ENCODE measurements around the gene RTKN.

RTKN gene

DNA sequence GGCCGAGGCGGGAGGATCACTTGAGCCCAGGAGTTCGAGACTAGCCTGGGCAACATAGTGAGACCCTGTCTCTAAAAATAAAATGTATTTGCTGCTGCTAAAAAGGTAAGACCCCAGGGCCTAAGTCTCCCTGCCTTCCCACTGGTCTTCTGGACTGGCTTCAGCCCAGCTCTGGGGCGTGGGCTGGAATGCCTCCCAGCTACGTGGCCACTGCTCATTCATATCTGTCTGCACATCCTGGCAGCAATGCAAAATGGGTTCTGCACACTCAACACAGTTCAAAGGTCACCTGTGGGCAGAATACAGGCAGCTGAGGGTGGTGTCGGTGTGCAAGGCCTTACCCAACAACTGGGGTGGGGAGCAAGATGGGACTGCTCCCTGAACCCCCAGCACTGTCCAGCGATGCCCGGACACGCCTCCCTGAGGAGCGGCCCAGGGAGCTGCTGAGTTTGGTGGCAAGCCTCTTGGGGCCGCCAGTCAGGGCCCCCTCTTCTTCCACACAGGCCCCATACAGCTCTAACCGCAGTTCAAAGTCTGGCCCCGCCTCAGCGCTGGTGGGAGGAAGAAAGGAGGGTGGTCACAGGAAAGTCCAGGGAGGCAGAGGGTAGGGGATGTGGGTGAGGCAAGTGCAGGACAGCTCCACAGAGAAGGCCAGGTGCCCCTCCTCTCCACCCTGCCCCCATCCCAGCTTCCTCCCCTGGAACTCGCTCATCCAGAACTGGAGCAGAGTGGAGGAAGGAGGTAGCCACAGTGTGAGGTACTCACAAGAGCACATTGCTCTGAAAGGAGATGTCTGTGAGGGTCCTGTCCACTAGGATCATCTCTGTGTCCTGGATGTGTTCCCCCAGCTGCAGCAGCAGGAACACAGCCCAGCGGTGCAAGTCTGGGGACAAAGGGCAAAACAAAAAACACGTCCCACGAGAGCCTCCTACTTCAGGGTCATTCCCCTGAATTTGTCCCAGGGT is 12.0 kb downstream of the RTKN start:
- H3K4me3 ChIP-seq (ENCODE audit: low read length), result no peak overlapping the region
- TF ChIP-seq, protein P1, sequence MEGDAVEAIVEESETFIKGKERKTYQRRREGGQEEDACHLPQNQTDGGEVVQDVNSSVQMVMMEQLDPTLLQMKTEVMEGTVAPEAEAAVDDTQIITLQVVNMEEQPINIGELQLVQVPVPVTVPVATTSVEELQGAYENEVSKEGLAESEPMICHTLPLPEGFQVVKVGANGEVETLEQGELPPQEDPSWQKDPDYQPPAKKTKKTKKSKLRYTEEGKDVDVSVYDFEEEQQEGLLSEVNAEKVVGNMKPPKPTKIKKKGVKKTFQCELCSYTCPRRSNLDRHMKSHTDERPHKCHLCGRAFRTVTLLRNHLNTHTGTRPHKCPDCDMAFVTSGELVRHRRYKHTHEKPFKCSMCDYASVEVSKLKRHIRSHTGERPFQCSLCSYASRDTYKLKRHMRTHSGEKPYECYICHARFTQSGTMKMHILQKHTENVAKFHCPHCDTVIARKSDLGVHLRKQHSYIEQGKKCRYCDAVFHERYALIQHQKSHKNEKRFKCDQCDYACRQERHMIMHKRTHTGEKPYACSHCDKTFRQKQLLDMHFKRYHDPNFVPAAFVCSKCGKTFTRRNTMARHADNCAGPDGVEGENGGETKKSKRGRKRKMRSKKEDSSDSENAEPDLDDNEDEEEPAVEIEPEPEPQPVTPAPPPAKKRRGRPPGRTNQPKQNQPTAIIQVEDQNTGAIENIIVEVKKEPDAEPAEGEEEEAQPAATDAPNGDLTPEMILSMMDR (conservative IDR thresholded peaks at IDR 0.05; ENCODE audit: low read depth, low read length), result no peak
- no peak for DNase-seq (ENCODE audit: low read depth)

- H3K4me3 ChIP-seq (ENCODE audit: low read length), result no peak overlapping the region
- TF ChIP-seq, protein P1 (conservative IDR thresholded peaks at IDR 0.05; ENCODE audit: low read depth, low read length), result no peak
- DNase-seq (ENCODE audit: low read depth), result no peak
These were observed 13.1 kb downstream of the RTKN start for GRCh38 chr2:74428675-74429074.

- TF ChIP-seq, protein P1 (conservative IDR thresholded peaks at IDR 0.05; ENCODE audit: low read depth, low read length), result no peak
These were observed 14.2 kb downstream of the RTKN start for GRCh38 chr2:74427551-74427950.

GRCh38 chr2:74426181-74426758 is 15.5 kb downstream of the RTKN start:
- TF ChIP-seq, protein P1 (conservative IDR thresholded peaks at IDR 0.05; ENCODE audit: low read depth, low read length), result no peak
- no peak for DNase-seq (ENCODE audit: low read depth)
- H3K4me3 ChIP-seq (ENCODE audit: low read length), result no peak overlapping the region

More at GRCh38 chr2:74427551-74427950, 14.2 kb downstream of the RTKN start:
- DNase-seq (ENCODE audit: low read depth), result no peak
- H3K4me3 ChIP-seq (ENCODE audit: low read length), result no peak overlapping the region

- no peak overlapping the region for H3K4me3 ChIP-seq (ENCODE audit: low read length)
- TF ChIP-seq, protein P1 (conservative IDR thresholded peaks at IDR 0.05; ENCODE audit: low read depth, low read length), result no peak
- DNase-seq (ENCODE audit: low read depth), result no peak
These were observed 16.2 kb downstream of the RTKN start for GRCh38 chr2:74425523-74425922.

- DNase-seq (ENCODE audit: low read depth), result no peak
- H3K4me3 ChIP-seq (ENCODE audit: low read length), result no peak overlapping the region
- TF ChIP-seq, protein P1 (conservative IDR thresholded peaks at IDR 0.05; ENCODE audit: low read depth, low read length), result no peak
These were observed 16.7 kb downstream of the RTKN start for GRCh38 chr2:74424995-74425406.
